PC-3 (cell line): Measurements from ENCODE around the gene ATF1.

ENCODE experiments used
- CTCF ChIP-seq: fragments of 300-600 bp; sonication (generic); conservative IDR thresholded peaks from 2 replicates; pipeline ENCODE4 v1.5.1; 2017; ENCODE audit warnings: antibody characterized with exemption, low read depth, mild to moderate bottlenecking, low read length
- EZH2 ChIP-seq: fragments of 300-600 bp; sonication (generic); IDR thresholded peaks from one replicate; pipeline ENCODE4 v1.6.1; 2017; ENCODE audit warnings: antibody characterized with exemption, mild to moderate bottlenecking, low read length; ENCODE audit not compliant: unreplicated experiment
- EZH2phosphoT487 ChIP-seq: fragments of 300-600 bp; sonication (generic); IDR thresholded peaks from 2 replicates; pipeline ENCODE4 v1.6.1; 2018; ENCODE audit warnings: mild to moderate bottlenecking, antibody characterized with exemption, low read length, borderline replicate concordance

GRCh38 chr12:50749459-50749882 lies 14.4 kb upstream of the ATF1 start:
- TF ChIP-seq CTCF (no peak), EZH2 (no peak), EZH2phosphoT487 (no peak)
